Stimulated activated CD4-positive, alpha-beta T cell treated with anti-CD3 and anti-CD28 coated beads, Interleukin-15, amount 100 ng/mL, for 24 hours (primary cell): ENCODE data around the gene ZNF277.

Source experiments
- DNase-seq: peaks from one replicate; pipeline ENCODE4 v3.0.0-alpha.2; 2020

ZNF277 gene

GRCh38 chr7:112359086-112359485 lies 152.6 kb downstream of the ZNF277 start:
- DNase-seq = no peak

GRCh38 chr7:112360681-112361080 lies 154.2 kb downstream of the ZNF277 start:
- no peak for DNase-seq

- no peak for DNase-seq
These were observed 154.7 kb downstream of the ZNF277 start for GRCh38 chr7:112361154-112361553.

- no peak for DNase-seq
These were observed 155.7 kb downstream of the ZNF277 start for GRCh38 chr7:112362053-112362650.

GRCh38 chr7:112362731-112363131 lies 156.2 kb downstream of the ZNF277 start:
- DNase-seq = no peak

GRCh38 chr7:112364388-112364787 lies 157.9 kb downstream of the ZNF277 start:
- no peak for DNase-seq

GRCh38 chr7:112365551-112365950 lies 159.1 kb downstream of the ZNF277 start:
- DNase-seq = no peak

GRCh38 chr7:112366886-112367285 lies 160.4 kb downstream of the ZNF277 start:
- no peak for DNase-seq

- no peak for DNase-seq
These were observed 163.9 kb downstream of the ZNF277 start for GRCh38 chr7:112370436-112370835.

- DNase-seq = no peak
These were observed 165.2 kb downstream of the ZNF277 start for GRCh38 chr7:112371701-112372100.

GRCh38 chr7:112372101-112372500 lies 165.6 kb downstream of the ZNF277 start:
- DNase-seq = no peak

- no peak for DNase-seq
These were observed 171.1 kb downstream of the ZNF277 start for GRCh38 chr7:112377593-112377992.

- DNase-seq = no peak
These were observed 175.0 kb downstream of the ZNF277 start for GRCh38 chr7:112381311-112382091.

- no peak for DNase-seq
These were observed 177.3 kb downstream of the ZNF277 start for GRCh38 chr7:112383671-112384417.

- no peak for DNase-seq
These were observed 179.0 kb downstream of the ZNF277 start for GRCh38 chr7:112385516-112385915.

GRCh38 chr7:112386619-112387018 lies 180.1 kb downstream of the ZNF277 start:
- DNase-seq = no peak

GRCh38 chr7:112390167-112390566 lies 183.7 kb downstream of the ZNF277 start:
- DNase-seq = no peak

GRCh38 chr7:112391079-112391821 lies 184.8 kb downstream of the ZNF277 start:
- DNase-seq = peak; percentile 64

- peak; percentile 79 for DNase-seq
These were observed 185.4 kb downstream of the ZNF277 start for GRCh38 chr7:112391841-112392286.
